Stimulated activated naive B cell treated with anti-CD40 and anti-IgM and Interleukin-4, amounts not matched to agents 10 μg/mL and 1 μg/mL and 100 μg/mL, for 72 hours (primary cell): ENCODE results near the gene TMC7.
"Not testable (repeated sequence)": the region's sequence is repeated elsewhere in the genome, so short reads cannot be mapped to it uniquely, and the experiment has no call there.

Source experiments
- ATAC-seq, 2 donors: fragments of 150-1000 bp; cut with Tn5 transposase; replicated peaks; 2 replicates each; pipeline ENCODE4 v1.10.0; 2021; ENCODE audit warnings: moderate library complexity in 1 of 2
- DNase-seq: peaks from one replicate; pipeline ENCODE4 v3.0.0; 2021
- H3K27ac Mint-ChIP-seq: one replicate; pipeline ENCODE4 v1.8.0; 2022; ENCODE audit warnings: mild to moderate bottlenecking, mixed read lengths
- H3K27me3 Mint-ChIP-seq, 2 donors: one replicate each; pipeline ENCODE4 v1.8.0; 2022; ENCODE audit warnings: mixed read lengths in 2 of 2
- H3K36me3 Mint-ChIP-seq, 2 donors: one replicate each; pipeline ENCODE4 v1.8.0; 2022; ENCODE audit warnings: mixed read lengths in 2 of 2, mild to moderate bottlenecking in 1 of 2
- H3K4me1 Mint-ChIP-seq, 2 donors: one replicate each; pipeline ENCODE4 v1.8.0; 2022; ENCODE audit warnings: mixed read lengths in 2 of 2, mild to moderate bottlenecking in 1 of 2
- H3K4me3 Mint-ChIP-seq, 2 donors: one replicate each; pipeline ENCODE4 v1.8.0; 2022; ENCODE audit warnings: mild to moderate bottlenecking in 2 of 2, mixed read lengths in 2 of 2, moderate library complexity in 1 of 2
- H3K9me3 Mint-ChIP-seq, 2 donors: one replicate each; pipeline ENCODE4 v1.8.0; 2022; ENCODE audit warnings: mixed read lengths in 2 of 2, mild to moderate bottlenecking in 1 of 2

TMC7 gene

GRCh38 chr16:18983565-18984434, at the start of gene TMC7:
Gene TMC7 (plus strand): TSS chr16:18983934. CDS start chr16:18984064, 130 bp downstream.
- no peak within 1 kb of the TSS for H3K27ac Mint-ChIP-seq
- H3K36me3 Mint-ChIP-seq, result no peaks in the 10 kb centered on the region
- no peaks in the 10 kb centered on the region for H3K9me3 Mint-ChIP-seq
- ATAC-seq (peak; percentile 59 to 68), DNase-seq (no peak)
- H3K4me3 Mint-ChIP-seq, result peak within 1 kb of the TSS; percentile 25 to 67
- H3K27me3 Mint-ChIP-seq, result peaks cover 28 to 38% of the 10 kb centered on the region in 2 donors
- H3K4me1 Mint-ChIP-seq, result peaks cover 0 to 4% of the 10 kb centered on the region in 2 donors

DNA sequence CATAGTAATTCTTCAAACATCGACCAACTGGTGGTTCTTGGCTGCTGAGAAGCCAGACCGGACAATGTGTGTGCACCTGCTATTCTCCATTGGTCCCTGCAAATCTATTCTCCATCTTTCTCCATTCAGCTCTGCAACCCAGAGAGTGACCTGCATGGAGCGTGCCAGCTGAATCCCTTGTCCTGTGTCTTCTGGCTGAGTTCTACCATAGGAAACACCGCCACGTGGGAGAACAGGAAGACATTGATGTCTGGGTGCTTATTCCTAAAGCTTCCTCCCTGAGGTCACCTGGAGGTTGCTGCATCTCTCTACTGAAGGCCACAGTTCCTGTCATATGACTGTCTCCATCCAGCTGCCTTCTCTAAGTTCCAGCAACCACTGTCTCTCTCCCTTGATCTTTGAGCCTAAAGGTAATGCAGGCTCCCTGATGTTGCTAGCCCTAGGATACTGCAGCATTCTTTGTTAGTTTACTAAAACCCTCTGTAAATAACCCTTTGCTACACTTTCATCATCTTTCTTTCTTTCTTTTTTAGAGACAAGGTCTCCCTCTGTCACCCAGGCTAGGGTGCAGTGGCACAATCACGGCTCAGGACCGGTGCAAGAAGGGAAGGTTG, 46.9 kb upstream of the TMC7 start:
- Mint-ChIP-seq H3K27me3 (peaks cover 0 to 5% of the 10 kb centered on the region in 2 donors), H3K36me3 (no peaks in the 10 kb centered on the region), H3K9me3 (no peaks in the 10 kb centered on the region), H3K4me3 (no peak overlapping the region), H3K27ac (no peak overlapping the region), H3K4me1 (peaks cover under 1 to 2% of the 10 kb centered on the region in 2 donors)
- no peak for ATAC-seq
- no peak for DNase-seq

DNA sequence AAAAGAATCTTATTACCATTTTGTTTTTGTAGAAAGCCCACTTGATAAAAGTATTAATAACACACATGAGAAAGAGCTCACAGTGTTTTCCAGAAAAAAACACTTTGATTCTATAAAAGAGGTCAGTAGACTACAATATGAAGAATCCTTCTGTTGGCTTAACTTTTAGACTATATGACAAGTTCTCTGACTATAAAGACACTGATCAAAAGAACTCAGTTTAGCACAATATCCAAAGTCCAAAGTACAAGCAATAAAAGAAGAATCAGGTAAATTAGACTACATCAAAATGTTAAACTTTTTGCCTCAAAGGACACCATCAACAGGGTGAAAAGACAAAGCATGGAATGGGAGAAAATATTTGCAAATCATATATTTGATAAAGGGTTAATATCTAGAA, 46.3 kb upstream of the TMC7 start:
- Mint-ChIP-seq H3K27me3 (peaks cover 0 to 5% of the 10 kb centered on the region in 2 donors), H3K4me3 (no peak overlapping the region), H3K9me3 (no peaks in the 10 kb centered on the region), H3K27ac (no peak overlapping the region), H3K4me1 (peaks cover 0 to 1% of the 10 kb centered on the region in 2 donors), H3K36me3 (no peaks in the 10 kb centered on the region)
- ATAC-seq (no peak), DNase-seq (no peak)

DNA sequence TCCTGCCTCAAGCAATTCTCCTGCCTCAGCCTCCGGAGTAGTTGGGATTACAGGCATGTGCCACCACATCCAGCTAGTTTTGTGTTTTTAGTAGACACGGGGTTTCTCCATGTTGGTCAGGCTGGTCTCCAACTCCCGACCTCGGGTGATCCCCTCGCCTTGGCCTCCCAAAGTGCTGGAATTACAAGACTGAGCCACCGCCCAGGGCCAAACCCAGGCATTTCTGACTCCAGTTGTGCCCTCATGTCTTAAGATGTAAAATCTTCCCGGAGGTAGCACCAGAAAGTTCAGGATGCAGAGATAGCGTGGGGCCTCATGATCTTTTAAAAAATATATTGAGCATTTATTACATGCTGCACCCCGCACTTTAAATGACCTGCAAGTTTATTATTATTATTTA, 44.7 kb upstream of the TMC7 start:
- no peaks in the 10 kb centered on the region for H3K4me1 Mint-ChIP-seq
- peaks cover 0 to 5% of the 10 kb centered on the region in 2 donors for H3K27me3 Mint-ChIP-seq
- H3K4me3 Mint-ChIP-seq, result no peak overlapping the region
- no peak overlapping the region for H3K27ac Mint-ChIP-seq
- no peaks in the 10 kb centered on the region for H3K36me3 Mint-ChIP-seq
- DNase-seq (no peak), ATAC-seq (no peak)
- peaks cover 0 to 2% of the 10 kb centered on the region in 2 donors for H3K9me3 Mint-ChIP-seq

GRCh38 chr16:18941471-18941870, 42.3 kb upstream of the TMC7 start:
- no peak overlapping the region for H3K4me3 Mint-ChIP-seq
- H3K4me1 Mint-ChIP-seq, result peaks cover 1 to 6% of the 10 kb centered on the region in 2 donors
- H3K27ac Mint-ChIP-seq, result no peak overlapping the region
- ATAC-seq, result no peak
- peaks cover 0 to 5% of the 10 kb centered on the region in 2 donors for H3K27me3 Mint-ChIP-seq
- peaks cover 2 to 3% of the 10 kb centered on the region in 2 donors for H3K9me3 Mint-ChIP-seq
- DNase-seq, result no peak
- H3K36me3 Mint-ChIP-seq, result no peaks in the 10 kb centered on the region

DNA sequence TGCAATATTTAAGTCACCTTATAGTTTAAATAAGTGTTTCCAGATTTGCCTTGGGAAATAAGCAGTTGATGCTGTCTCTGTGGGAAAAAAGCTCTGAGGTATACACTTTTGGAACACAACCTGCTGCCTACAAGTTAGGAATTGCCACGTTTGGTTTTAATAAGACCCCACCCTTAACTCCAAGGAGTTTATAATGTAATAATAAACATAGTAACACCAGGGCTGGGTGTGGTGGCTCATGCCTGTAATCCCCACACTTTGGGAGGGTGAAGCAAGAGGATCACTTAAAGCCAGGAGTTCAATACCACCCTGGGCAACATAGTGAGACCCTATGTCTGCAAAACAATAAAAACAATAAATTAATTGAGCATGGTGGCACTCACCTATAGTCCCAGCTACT, 41.7 kb upstream of the TMC7 start:
- Mint-ChIP-seq H3K27me3 (peaks cover 0 to under 1% of the 10 kb centered on the region in 2 donors), H3K4me1 (peaks cover 4 to 10% of the 10 kb centered on the region in 2 donors), H3K36me3 (no peaks in the 10 kb centered on the region), H3K4me3 (no peak overlapping the region), H3K9me3 (peaks cover 2 to 3% of the 10 kb centered on the region in 2 donors), H3K27ac (no peak overlapping the region)
- DNase-seq (no peak), ATAC-seq (no peak)

GRCh38 chr16:18943414-18943813, 40.3 kb upstream of the TMC7 start:
- Mint-ChIP-seq H3K4me3 (no peak overlapping the region), H3K36me3 (no peaks in the 10 kb centered on the region), H3K27me3 (no peaks in the 10 kb centered on the region), H3K9me3 (peaks cover 2 to 3% of the 10 kb centered on the region in 2 donors), H3K27ac (no peak overlapping the region), H3K4me1 (peaks cover 4 to 10% of the 10 kb centered on the region in 2 donors)
- no peak for DNase-seq
- ATAC-seq, result no peak

DNA sequence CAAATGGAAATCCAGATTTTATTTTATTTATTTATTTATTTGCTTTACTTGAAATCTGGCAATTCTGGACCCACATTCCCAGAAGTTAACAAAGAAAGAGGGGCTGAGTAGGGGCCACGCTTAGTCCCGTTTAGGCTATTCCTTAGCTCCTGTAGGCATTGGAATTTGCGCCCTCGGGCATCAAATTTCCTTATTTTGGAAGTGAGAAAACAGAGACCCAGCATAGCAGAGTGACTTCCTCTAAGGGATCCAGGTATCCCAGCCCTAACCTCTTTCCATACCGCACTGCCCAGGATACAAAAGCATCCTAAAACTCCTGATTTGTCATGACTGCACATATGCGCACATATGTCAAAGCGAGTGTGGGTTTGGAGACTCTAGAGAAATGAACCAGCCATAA, 38.5 kb upstream of the TMC7 start:
- Mint-ChIP-seq H3K27ac (no peak overlapping the region), H3K4me1 (peaks cover 4 to 10% of the 10 kb centered on the region in 2 donors), H3K4me3 (no peak overlapping the region), H3K27me3 (no peaks in the 10 kb centered on the region), H3K9me3 (peaks cover 2 to 3% of the 10 kb centered on the region in 2 donors), H3K36me3 (no peaks in the 10 kb centered on the region)
- ATAC-seq (no peak), DNase-seq (no peak)

DNA sequence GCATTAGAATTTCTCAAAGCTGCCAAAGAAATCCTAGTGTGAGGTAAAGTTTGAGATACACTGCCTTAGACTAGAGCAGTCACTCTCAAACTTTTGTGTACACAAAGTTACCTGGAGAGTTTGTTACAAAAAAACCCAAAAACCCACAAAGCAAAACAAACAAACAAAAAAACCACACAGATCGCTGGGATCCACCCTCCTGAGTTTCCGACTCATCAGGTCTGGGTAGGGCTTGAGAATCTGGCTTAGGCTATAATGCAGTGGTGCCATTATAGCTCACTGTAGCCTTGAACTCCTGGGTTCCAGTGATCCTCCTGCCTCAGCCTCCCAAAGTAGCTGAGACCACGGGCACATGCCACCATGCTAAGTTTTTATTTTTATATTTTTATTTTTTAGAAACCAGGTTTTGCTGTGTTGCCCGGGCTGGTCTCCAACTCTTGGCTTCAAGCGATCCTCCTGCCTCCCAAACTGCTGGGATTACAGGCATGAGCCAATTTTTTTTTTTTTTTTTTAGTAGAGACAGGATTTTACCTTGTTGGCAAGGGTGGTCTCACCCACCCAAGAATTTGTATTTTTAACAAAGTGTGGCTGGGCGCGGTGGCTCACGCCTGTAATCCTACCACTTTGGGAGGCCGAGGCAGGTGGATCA, 35.2 kb upstream of the TMC7 start:
- no peak for ATAC-seq
- no peak for DNase-seq
- Mint-ChIP-seq H3K4me1 (peaks cover 4 to 10% of the 10 kb centered on the region in 2 donors), H3K36me3 (no peaks in the 10 kb centered on the region), H3K27ac (no peak overlapping the region), H3K27me3 (no peaks in the 10 kb centered on the region), H3K9me3 (peaks cover 2 to 3% of the 10 kb centered on the region in 2 donors), H3K4me3 (no peak overlapping the region)

GRCh38 chr16:18950469-18951185, 33.1 kb upstream of the TMC7 start:
- DNase-seq (no peak), ATAC-seq (no peak)
- H3K4me3 Mint-ChIP-seq, result no peak overlapping the region
- H3K4me1 Mint-ChIP-seq, result peaks cover 4 to 10% of the 10 kb centered on the region in 2 donors
- H3K36me3 Mint-ChIP-seq, result no peaks in the 10 kb centered on the region
- H3K27me3 Mint-ChIP-seq, result peaks cover 0 to 3% of the 10 kb centered on the region in 2 donors
- H3K27ac Mint-ChIP-seq, result no peak overlapping the region
- no peaks in the 10 kb centered on the region for H3K9me3 Mint-ChIP-seq

GRCh38 chr16:18953547-18953946, 30.2 kb upstream of the TMC7 start:
- Mint-ChIP-seq H3K4me3 (no peak overlapping the region), H3K4me1 (peaks cover 2 to 7% of the 10 kb centered on the region in 2 donors), H3K9me3 (no peaks in the 10 kb centered on the region), H3K36me3 (no peaks in the 10 kb centered on the region), H3K27ac (no peak overlapping the region), H3K27me3 (peaks cover 0 to 12% of the 10 kb centered on the region in 2 donors)
- no peak for DNase-seq
- no peak for ATAC-seq

- DNase-seq (peak; percentile 5), ATAC-seq (peak; percentile 78 to 89)
- H3K4me1 Mint-ChIP-seq, H3K27ac Mint-ChIP-seq, H3K9me3 Mint-ChIP-seq, H3K36me3 Mint-ChIP-seq: not testable (repeated sequence)
- peak overlapping the region; percentile 75 to 81 for H3K4me3 Mint-ChIP-seq
- H3K27me3 Mint-ChIP-seq, result peaks cover 0 to 12% of the 10 kb centered on the region in 2 donors
These were observed 27.7 kb upstream of the TMC7 start for GRCh38 chr16:18955874-18956580.

DNA sequence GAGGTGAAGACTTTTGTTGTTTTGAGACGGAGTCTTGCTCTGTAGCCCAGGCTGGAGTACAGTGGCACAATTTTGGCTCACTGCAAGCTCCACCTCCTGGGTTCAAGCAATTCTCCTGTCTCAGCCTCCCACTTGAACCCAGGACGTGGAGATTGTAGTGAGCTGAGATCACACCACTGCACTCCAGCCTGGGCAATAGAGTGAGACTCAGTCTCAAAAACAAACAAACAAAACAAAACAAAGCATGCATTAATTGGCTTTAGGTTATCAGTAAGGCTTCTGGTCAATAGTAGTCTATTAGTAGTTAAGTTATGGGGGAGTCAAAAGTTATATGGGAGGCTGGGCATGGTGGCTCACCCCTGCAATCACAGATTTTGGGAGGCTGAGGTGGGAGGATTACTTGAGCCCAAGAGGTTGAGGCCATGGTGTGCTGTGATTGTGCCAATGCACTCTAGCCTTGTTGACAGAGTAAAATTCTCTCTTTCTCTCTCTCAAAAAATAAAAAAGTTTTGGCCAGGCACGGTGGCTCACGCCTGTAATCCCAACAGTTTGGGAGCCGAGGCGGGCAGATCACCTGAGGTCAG, 27.0 kb upstream of the TMC7 start:
- not testable (repeated sequence) for H3K27ac Mint-ChIP-seq, H3K36me3 Mint-ChIP-seq, DNase-seq, H3K4me1 Mint-ChIP-seq, ATAC-seq, H3K9me3 Mint-ChIP-seq
- H3K4me3 Mint-ChIP-seq, result peak overlapping the region; percentile 75 to 81
- H3K27me3 Mint-ChIP-seq, result peaks cover 0 to 12% of the 10 kb centered on the region in 2 donors
